Forelimb muscle (tissue), 1 donor: ENCODE results near the gene STK31. TPM values are rescaled to one million over a fixed set of nuclear protein-coding genes. Genes with fewer than 3 reads are reported as not detected.
"Not testable (repeated sequence)": the region's sequence is repeated elsewhere in the genome, so short reads cannot be mapped to it uniquely, and the experiment has no call there.

ENCODE experiments used
- DNase-seq: peaks from one replicate; pipeline ENCODE4 v3.0.0-alpha.2; 2013; ENCODE audit warnings: low read depth
- polyA plus RNA-seq: library from polyadenylated mRNA; unstranded; fragments of 120-200 nt; gene quantifications from one replicate; pipeline ENCODE4 v1.2.1, GENCODE V29; 2013; ENCODE audit not compliant: insufficient read length

STK31 gene
- polyA plus RNA-seq, 1 donor, result 1.1 TPM

DNA sequence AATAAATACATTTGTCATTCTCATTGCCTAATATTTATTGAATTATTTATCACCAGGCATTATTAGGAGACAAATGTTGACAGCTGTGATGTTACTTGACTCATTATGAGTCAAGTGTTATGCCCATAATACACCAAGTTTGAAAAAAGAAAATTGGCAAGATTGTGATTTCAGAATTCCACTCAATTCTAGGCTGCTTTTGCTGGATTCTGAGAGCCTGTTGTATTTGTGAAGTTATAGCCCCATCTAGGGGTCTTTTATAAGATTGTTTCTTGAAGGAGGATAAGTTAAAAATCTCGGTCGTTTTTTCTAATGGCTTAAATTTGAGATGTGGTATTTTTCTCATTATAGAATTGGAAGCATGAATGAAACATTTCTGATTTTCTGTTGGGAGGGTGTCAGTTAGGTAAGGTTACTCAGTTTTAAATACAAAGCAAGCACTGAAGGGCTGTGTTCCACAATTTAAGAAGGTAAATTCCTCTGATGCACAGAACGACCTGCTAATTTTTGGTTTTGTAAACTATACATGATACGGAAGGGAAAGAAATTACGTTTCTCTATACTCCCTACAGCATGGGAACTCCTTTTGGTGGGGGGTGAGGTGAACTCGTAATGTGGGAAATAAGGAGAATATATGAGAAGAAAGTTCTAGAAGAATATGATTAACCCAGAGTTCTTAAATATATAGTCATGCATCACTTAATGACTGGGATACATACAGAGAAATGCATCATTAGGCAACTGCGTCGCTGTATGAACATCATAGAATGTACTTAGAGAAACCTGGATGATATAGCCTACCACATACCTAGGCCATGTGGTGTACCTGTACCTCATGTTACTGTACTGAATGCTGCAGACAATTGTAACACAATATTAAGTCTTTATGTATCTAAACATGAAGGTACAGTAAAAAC lies 2.6 kb downstream of the STK31 start:
- DNase-seq, result peak; percentile 31

DNA sequence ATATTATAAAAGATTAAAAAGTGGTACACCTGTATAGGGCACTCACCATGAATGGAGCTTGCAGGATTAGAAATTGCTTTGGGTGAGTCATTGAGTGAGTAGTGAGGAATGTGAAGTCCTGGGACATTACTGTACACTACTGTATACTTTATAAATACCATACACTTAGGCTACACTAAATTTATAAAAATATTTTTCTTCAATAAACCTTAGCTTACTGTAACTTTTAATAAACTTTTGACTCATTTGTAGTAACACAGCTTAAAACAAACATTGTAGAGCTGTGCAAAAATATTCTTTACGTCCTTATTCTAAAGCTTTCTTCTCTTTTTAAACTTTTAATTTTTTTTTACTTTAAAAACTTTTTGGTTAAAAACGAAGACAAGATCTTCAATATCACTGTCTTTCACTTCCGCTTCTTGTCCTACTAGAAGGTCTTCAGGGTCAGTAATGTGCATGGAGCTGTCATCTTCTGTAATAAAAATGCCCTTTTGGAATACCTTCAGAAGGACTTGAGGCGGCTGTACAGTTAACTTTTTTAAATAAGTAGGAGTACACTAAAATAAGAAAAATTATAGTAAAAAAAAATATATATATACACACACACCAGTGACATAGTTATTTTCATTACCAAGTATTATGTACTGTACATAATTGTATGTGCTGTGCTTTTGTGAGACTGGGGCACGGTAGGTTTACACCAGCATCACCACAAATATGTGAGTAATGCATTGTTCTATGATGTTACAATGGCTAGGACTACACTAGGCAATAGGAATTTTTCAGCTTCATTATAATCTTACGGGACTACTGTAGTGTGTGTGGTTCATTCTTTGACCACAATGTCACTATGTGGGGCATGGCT lies 3.5 kb downstream of the STK31 start:
- DNase-seq, result no peak

- DNase-seq, result no peak
Observed at GRCh38 chr7:23714150-23714464, 4.1 kb downstream of the STK31 start.

DNA sequence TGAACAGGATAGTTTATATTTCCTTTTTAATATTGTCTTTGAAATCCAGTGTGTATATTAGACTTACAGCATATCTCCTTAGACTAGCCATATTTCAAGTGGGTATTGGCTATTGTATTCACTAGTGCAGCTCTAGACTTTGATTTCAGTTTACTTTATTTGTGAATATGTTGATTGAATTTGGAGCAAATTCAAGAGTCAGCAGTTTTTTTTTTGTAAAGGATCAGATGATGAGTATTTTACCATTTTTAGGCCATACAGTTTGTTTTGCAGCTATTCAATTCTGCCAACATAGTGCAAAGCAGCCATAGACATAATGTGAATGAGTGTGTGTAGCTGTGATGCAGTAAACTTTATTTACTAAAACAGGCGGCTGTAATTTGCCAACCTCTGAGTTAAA lies 4.6 kb downstream of the STK31 start:
- no peak for DNase-seq

- no peak for DNase-seq
Observed at GRCh38 chr7:23715099-23715498, 5.1 kb downstream of the STK31 start.

GRCh38 chr7:23717788-23718187 lies 7.8 kb downstream of the STK31 start:
- no peak for DNase-seq

DNA sequence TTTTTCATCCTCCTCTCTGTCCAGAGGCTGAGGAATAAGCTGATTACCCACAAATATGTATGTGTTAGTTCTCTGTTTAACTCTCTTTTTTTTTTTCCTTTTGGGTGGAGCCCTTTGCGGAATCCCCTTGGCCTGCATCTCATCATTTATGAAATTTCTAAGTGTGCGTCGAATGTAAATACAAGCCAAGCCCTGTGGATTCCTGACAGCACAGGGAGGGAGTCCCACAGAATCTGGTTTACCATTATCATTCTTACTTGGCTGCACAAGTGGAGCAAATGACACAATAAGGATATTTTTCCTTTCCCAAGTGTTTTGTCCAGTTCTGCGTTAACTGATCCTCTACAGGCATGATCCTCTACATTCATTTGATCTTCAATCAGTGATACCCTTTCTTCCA lies 11.4 kb downstream of the STK31 start:
- DNase-seq, result no peak

GRCh38 chr7:23722587-23723216 lies 12.7 kb downstream of the STK31 start:
- DNase-seq, result not testable (repeated sequence)

DNA sequence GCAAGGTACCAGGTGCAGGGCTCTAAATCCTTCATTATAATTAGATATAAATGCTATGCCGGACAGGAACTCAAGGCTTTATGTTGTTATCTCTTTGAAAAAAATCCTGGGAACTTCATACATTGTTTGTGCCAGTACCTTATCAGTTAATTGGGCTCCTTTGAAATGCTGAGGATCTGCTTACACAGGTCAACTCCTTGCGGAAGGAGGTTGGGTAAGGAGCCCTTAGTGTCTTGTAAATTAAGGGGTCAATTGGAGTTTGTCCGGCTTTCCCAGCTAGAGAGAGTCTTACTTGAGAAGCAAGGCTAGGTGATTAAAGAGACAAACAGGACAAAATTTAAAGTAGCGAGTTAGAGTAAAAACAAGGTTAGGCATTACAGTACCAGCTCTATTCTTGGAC lies 14.1 kb downstream of the STK31 start:
- DNase-seq, result not testable (repeated sequence)

DNA sequence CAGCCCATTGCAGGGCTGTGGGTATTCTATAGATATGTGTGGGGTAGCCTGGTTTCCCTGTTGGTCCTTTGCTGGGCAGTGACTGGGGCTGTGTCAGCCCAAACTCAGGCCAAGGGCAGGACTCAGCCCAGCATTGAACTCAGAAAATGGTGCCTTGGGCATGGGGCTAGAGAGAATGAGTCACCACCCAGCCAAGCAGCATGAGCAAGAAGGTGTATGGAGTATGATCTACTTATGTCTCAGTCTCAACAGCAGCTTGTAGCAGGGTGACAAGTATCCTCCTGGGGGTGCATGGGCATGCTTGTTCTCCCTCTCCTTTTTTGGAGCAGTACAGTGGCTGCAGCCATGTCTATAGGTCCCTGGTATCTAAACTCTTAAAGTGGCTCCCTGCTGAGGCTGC lies 32.0 kb downstream of the STK31 start:
- DNase-seq, result no peak

DNA sequence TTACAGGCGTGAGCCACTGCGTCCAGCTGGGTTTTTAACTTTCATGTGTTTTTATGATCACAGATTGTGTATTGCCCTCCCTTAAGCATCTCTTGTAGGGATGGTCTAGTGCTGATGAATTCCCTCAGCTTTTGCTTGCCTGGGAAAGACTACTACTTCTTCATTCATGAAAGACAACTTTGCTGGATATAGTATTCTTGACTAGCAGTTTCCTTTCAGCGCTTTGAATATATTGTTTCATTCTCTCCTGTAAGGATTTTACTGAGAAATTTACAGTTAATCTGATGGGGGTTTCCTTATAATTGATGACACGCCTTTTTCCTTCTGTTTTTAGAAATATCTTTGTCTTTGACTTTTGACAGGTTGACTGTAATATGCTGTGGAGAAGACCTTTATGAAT lies 33.2 kb downstream of the STK31 start:
- DNase-seq, result no peak

DNA sequence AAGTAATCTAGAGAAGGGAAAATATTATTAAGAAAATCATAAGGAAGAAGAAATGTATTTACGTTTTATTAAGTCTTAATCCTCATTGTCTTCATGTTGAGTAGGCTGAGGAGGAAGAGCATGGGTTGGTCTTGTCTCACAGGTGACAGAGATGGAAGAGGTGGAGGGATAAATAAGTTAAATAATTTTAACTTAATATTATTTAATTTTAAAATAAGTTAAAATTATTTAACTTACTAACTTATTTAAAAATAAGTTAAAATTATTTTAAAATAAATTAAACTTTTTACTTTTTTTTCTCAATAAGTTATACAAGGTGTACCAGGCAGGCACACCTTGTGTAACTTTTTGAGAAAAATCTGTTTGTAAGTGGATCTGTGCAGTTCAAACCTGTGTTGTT lies 36.6 kb downstream of the STK31 start:
- no peak for DNase-seq

- DNase-seq, result no peak
Observed at GRCh38 chr7:23751852-23752251, 41.8 kb downstream of the STK31 start.

DNA sequence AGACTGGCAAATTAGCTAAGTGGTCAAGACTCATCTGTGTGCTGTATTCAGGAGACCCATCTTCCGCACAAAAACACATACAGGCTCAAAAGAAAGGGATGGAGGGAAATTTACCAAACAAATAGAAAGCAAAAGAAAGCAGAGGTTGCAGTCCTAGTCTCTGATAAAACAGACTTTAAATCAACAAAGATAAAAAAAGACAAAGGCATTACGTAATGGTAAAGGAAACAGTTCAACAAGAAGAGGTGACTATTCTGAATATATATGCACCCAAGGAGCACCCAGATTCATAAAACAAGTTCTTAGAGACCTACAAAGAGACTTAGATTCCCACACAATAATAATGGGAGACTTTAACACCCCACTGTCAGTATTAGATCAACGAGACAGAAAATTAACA lies 48.8 kb downstream of the STK31 start:
- not testable (repeated sequence) for DNase-seq

DNA sequence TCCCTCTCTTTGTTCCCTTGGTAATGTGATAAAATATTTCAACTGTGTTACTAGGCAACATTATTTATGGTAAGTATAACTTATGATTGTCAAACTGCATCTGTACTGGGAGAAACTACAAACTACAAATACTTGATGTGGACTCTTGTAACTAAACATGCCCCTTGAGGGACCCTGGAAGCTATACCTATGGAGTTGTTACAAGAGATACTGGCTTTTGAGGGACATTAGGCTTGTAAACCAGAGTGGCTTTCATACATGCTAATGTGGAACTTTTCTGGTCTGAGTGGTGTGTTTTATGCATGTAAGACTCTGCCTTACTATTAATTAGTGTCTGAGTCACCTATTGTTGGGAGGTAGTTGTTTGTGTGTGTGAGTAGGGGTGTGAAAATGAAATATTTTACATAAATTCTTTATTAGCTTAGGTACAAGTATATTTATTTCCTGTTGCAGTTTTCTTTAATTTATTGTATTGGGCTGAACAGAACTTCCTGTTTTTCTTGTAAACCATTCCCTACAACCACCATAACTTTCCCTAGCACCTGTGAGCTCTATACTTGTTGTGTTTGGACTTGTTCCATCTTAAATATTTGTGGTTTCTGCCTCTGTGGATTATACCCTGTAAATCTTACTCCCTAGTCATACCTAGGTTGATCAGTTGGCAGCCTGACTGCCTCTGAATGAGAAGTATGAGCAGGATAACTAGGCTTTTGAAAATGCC lies 49.8 kb downstream of the STK31 start:
- no peak for DNase-seq

GRCh38 chr7:23765943-23766342 lies 55.9 kb downstream of the STK31 start:
- no peak for DNase-seq

GRCh38 chr7:23767514-23767913 lies 57.5 kb downstream of the STK31 start:
- no peak for DNase-seq

GRCh38 chr7:23768022-23768421 lies 58.0 kb downstream of the STK31 start:
- DNase-seq, result no peak

GRCh38 chr7:23779185-23779800 lies 69.3 kb downstream of the STK31 start:
- DNase-seq, result not testable (repeated sequence)

GRCh38 chr7:23783115-23783514 lies 73.1 kb downstream of the STK31 start:
- no peak for DNase-seq

- DNase-seq, result no peak
Observed at GRCh38 chr7:23787272-23787671, 77.3 kb downstream of the STK31 start.
